HG02885 (cell line): Measurements from ENCODE around the gene NUDT14.
A peak's percentile ranks its signal among the peaks of the same experiment; 100 is the strongest.

Experiments
- ATAC-seq: cut with Tn5 transposase; IDR thresholded peaks from one replicate; pipeline ENCODE4 v1.9.1; 2021; ENCODE audit warnings: mild to moderate bottlenecking; ENCODE audit not compliant: unreplicated experiment, poor library complexity

NUDT14 gene

GRCh38 chr14:105180592-105181548 lies at the start of gene NUDT14:
TSS of gene NUDT14 (minus strand) at chr14:105181312. CDS start at chr14:105181209, 103 bp downstream.
- ATAC-seq: peak; percentile 82

GRCh38 chr14:105229099-105229655 lies 48.1 kb upstream of the NUDT14 start:
- no peak for ATAC-seq

GRCh38 chr14:105228562-105228961 lies 47.5 kb upstream of the NUDT14 start:
- ATAC-seq: no peak

GRCh38 chr14:105227346-105227745 lies 46.2 kb upstream of the NUDT14 start:
- no peak for ATAC-seq

GRCh38 chr14:105226198-105226597 lies 45.1 kb upstream of the NUDT14 start:
- ATAC-seq: no peak

GRCh38 chr14:105224845-105225570 lies 43.9 kb upstream of the NUDT14 start:
- ATAC-seq: no peak

- ATAC-seq: no peak
These were observed 42.8 kb upstream of the NUDT14 start for GRCh38 chr14:105223770-105224544.

GRCh38 chr14:105223260-105223659 lies 42.1 kb upstream of the NUDT14 start:
- ATAC-seq: no peak

- no peak for ATAC-seq
These were observed 40.6 kb upstream of the NUDT14 start for GRCh38 chr14:105221598-105222178.

GRCh38 chr14:105220699-105221597 lies 39.8 kb upstream of the NUDT14 start:
- no peak for ATAC-seq

- no peak for ATAC-seq
These were observed 38.6 kb upstream of the NUDT14 start for GRCh38 chr14:105219753-105220152.

- ATAC-seq: no peak
These were observed 38.0 kb upstream of the NUDT14 start for GRCh38 chr14:105219043-105219612.

GRCh38 chr14:105218611-105219010 lies 37.5 kb upstream of the NUDT14 start:
- no peak for ATAC-seq

- ATAC-seq: no peak
These were observed 36.7 kb upstream of the NUDT14 start for GRCh38 chr14:105217774-105218173.

GRCh38 chr14:105216490-105217247 lies 35.6 kb upstream of the NUDT14 start:
- no peak for ATAC-seq

GRCh38 chr14:105215602-105216001 lies 34.5 kb upstream of the NUDT14 start:
- no peak for ATAC-seq

- ATAC-seq: no peak
These were observed 33.3 kb upstream of the NUDT14 start for GRCh38 chr14:105214324-105214915.
